Smooth muscle cell (in vitro differentiated cells): ENCODE results near the gene FKBP1A. TPM values are rescaled to one million over a fixed set of nuclear protein-coding genes. Genes with fewer than 3 reads are reported as not detected.

Experiments used
- DNase-seq: peaks from one replicate; lab custom pipeline; 2025; ENCODE audit not compliant: unreplicated experiment; lab: John Stamatoyannopoulos, UW
- H2AFZ ChIP-seq: fragments of 200-600 bp; sonication (generic); 2 replicates; pipeline ENCODE4 v1.6.0; 2016; ENCODE audit warnings: antibody characterized with exemption, low read depth, mild to moderate bottlenecking
- H3F3A ChIP-seq: fragments of 200-600 bp; sonication (generic); 2 replicates; pipeline ENCODE4 v1.6.0; 2017; ENCODE audit warnings: antibody characterized with exemption, low read depth
- H3K27ac ChIP-seq: fragments of 200-600 bp; sonication (generic); 2 replicates; pipeline ENCODE4 v1.5.1; 2016; ENCODE audit warnings: low read depth, mild to moderate bottlenecking
- H3K27me3 ChIP-seq: fragments of 200-600 bp; sonication (generic); 2 replicates; pipeline ENCODE4 v1.6.1; 2016; ENCODE audit warnings: low read depth, mild to moderate bottlenecking
- H3K36me3 ChIP-seq: fragments of 200-600 bp; sonication (generic); 2 replicates; pipeline ENCODE4 v1.5.1; 2016; ENCODE audit warnings: low read depth
- H3K4me1 ChIP-seq: fragments of 200-600 bp; sonication (generic); 2 replicates; pipeline ENCODE4 v1.5.1; 2016; ENCODE audit warnings: low read depth
- H3K4me2 ChIP-seq: fragments of 200-600 bp; sonication (generic); 2 replicates; pipeline ENCODE4 v1.6.0; 2016; ENCODE audit warnings: mild to moderate bottlenecking
- H3K4me3 ChIP-seq: fragments of 200-600 bp; sonication (generic); 2 replicates; pipeline ENCODE4 v1.5.1; 2016; ENCODE audit warnings: mild to moderate bottlenecking
- H3K79me2 ChIP-seq: fragments of 200-600 bp; sonication (generic); 2 replicates; pipeline ENCODE4 v1.6.0; 2016; ENCODE audit warnings: low read depth, mild to moderate bottlenecking
- H3K9ac ChIP-seq: fragments of 200-600 bp; sonication (generic); 2 replicates; pipeline ENCODE4 v1.6.0; 2016; ENCODE audit warnings: low read depth
- H3K9me3 ChIP-seq: fragments of 200-600 bp; sonication (generic); replicated peaks from 2 replicates; pipeline ENCODE4 v1.5.1; 2016; ENCODE audit warnings: low read depth
- H4K20me1 ChIP-seq: fragments of 200-600 bp; sonication (generic); 2 replicates; pipeline ENCODE4 v1.6.0; 2016; ENCODE audit warnings: low read depth
- CTCF ChIP-seq: fragments of 200-600 bp; sonication (generic); IDR thresholded peaks from 2 replicates; pipeline ENCODE4 v1.5.1; 2017; ENCODE audit warnings: borderline replicate concordance, mild to moderate bottlenecking, antibody characterized with exemption; ENCODE audit not compliant: insufficient read depth, poor library complexity, severe bottlenecking
- WGBS: methylation state at CpG from one replicate; pipeline ENCODE4 v1.1.7; 2016; ENCODE audit warnings: low lambda C conversion rate; 5-methylcytosine and 5-hydroxymethylcytosine counted together
- polyA plus RNA-seq: library from polyadenylated mRNA; unstranded; fragments of >200 nt; fragmentation: Nextera tagmentation; extraction: Ambion mirVana; gene quantifications from 2 replicates; pipeline ENCODE4 v1.2.1, GENCODE V29; 2016
- total RNA-seq: library from RNA; depleted of rRNA; stranded (reverse); fragments of >200 nt; gene quantifications from 2 replicates; pipeline ENCODE4 v1.2.3, GENCODE V29; 2014

The FKBP1A gene
- total and polyA plus RNA-seq, 2 experiments from 2014 or later, result 163 to 184 TPM

- WGBS, result 84% methylated on average over 4 of the region's 4 CpGs
- no peak overlapping the region for H2AFZ ChIP-seq
- TF ChIP-seq CTCF, result no peak
Observed at GRCh38 chr20:1321654-1321939, 71.3 kb downstream of the FKBP1A start.

GRCh38 chr20:1320902-1321653 is 71.8 kb downstream of the FKBP1A start:
- Histone ChIP-seq H3F3A (no peaks in the 10 kb centered on the region), H3K4me3 (no peak overlapping the region), H3K9me3 (no peaks in the 10 kb centered on the region), H3K36me3 (no peaks in the 10 kb centered on the region), H3K9ac (no peak overlapping the region), H2AFZ (no peak overlapping the region), H3K4me2 (no peak overlapping the region), H3K79me2 (no peaks in the 10 kb centered on the region), H3K4me1 (peaks cover 6% of the 10 kb centered on the region), H4K20me1 (no peaks in the 10 kb centered on the region), H3K27me3 (no peaks in the 10 kb centered on the region), H3K27ac (no peak overlapping the region)
- 81% methylated on average over 17 of the region's 17 CpGs for WGBS
- TF ChIP-seq CTCF, result no peak
- DNase-seq, result no peak

More at GRCh38 chr20:1321654-1321939, 71.3 kb downstream of the FKBP1A start:
- Histone ChIP-seq H3K4me1 (peaks cover 11% of the 10 kb centered on the region), H3K79me2 (peaks cover 2% of the 10 kb centered on the region), H4K20me1 (no peaks in the 10 kb centered on the region), H3K27me3 (no peaks in the 10 kb centered on the region), H3K27ac (no peak overlapping the region), H3K9me3 (no peaks in the 10 kb centered on the region), H3K4me3 (no peak overlapping the region), H3K36me3 (no peaks in the 10 kb centered on the region), H3F3A (peaks cover 4% of the 10 kb centered on the region), H3K4me2 (no peak overlapping the region), H3K9ac (no peak overlapping the region)
- DNase-seq, result no peak

- Histone ChIP-seq H3K4me1 (peaks cover 4% of the 10 kb centered on the region), H3F3A (no peaks in the 10 kb centered on the region), H3K4me3 (no peak overlapping the region), H4K20me1 (no peaks in the 10 kb centered on the region), H3K4me2 (no peak overlapping the region), H3K9me3 (no peaks in the 10 kb centered on the region), H3K36me3 (no peaks in the 10 kb centered on the region), H3K27me3 (no peaks in the 10 kb centered on the region), H3K79me2 (no peaks in the 10 kb centered on the region), H3K27ac (no peak overlapping the region), H2AFZ (no peak overlapping the region), H3K9ac (no peak overlapping the region)
- DNase-seq, result no peak
- WGBS, result 98% methylated on average over 6 of the region's 6 CpGs
- TF ChIP-seq CTCF, result no peak
Observed at GRCh38 chr20:1320016-1320415, 72.8 kb downstream of the FKBP1A start.

GRCh38 chr20:1319462-1319861 is 73.4 kb downstream of the FKBP1A start:
- H3K9ac ChIP-seq, result no peak overlapping the region
- no peaks in the 10 kb centered on the region for H3K79me2 ChIP-seq
- no peaks in the 10 kb centered on the region for H3K9me3 ChIP-seq
- no peak for DNase-seq
- H3F3A ChIP-seq, result no peaks in the 10 kb centered on the region
- H2AFZ ChIP-seq, result no peak overlapping the region
- no peaks in the 10 kb centered on the region for H3K36me3 ChIP-seq
- H3K27me3 ChIP-seq, result no peaks in the 10 kb centered on the region
- H3K27ac ChIP-seq, result no peak overlapping the region
- H3K4me2 ChIP-seq, result no peak overlapping the region
- no peaks in the 10 kb centered on the region for H4K20me1 ChIP-seq
- TF ChIP-seq CTCF, result no peak
- WGBS, result 90% methylated on average over 4 of the region's 4 CpGs
- H3K4me3 ChIP-seq, result no peak overlapping the region
- no peaks in the 10 kb centered on the region for H3K4me1 ChIP-seq
